ENCODE measurements around the gene ZDHHC16.
"Not testable (repeated sequence)": the region's sequence is repeated elsewhere in the genome, so short reads cannot be mapped to it uniquely, and the experiment has no call there.

Gene ZDHHC16

DNA sequence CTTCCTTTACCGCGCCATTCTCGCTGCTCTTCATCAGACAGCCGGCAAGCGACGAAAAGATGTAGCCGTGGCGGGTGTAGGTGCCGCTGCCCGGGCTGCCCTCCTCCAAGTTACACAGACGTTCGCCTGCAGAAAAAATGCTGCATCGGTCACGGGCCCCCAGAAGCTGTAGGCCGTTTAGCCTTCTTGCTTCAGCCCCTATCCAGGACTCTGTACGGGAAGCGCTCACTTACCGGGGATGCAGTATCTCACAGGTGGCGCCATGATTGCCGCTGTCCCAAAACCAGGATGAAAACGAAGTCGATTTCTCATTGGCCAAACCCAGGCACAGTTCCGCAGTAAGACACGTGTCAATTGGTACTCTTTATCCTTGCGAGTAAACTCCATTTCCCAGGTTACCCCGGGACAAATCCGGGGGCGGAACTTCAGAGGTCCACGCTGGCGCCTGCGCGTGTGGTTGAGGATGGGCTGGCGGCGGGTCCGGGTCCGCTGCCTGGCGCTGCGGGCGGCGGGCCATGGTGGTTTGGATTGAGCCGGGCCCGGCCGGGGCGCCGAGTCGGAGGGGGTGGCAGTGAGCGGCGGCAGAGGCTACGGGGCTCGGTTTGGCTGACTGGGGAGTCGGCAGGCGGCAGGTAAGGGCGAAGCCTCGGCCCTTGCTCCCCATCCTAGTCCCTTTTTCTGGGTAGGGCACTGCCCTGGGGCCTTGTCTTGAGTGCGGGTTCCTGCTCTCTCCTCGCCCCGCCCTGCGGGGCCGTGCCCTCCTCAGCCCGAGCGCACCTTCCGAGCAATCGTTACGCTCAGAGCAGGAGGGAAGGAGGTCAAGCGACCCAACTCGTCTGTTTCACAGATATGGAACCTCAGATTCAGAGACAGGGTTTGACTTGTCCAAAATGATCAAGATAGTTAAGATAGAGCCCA lies at the start of gene ZDHHC16, which contains the start of gene EXOSC1:
Gene ZDHHC16 (plus strand): TSS at position 454 of the 918 bp plus-strand sequence. CDS start 5,501 bp downstream, outside the sequence.
Gene EXOSC1 (minus strand): TSS at position 285 of the 918 bp plus-strand sequence. CDS start 21 bp downstream, at position 264.
- peak; percentile 91 to 94 for DNase-seq

DNA sequence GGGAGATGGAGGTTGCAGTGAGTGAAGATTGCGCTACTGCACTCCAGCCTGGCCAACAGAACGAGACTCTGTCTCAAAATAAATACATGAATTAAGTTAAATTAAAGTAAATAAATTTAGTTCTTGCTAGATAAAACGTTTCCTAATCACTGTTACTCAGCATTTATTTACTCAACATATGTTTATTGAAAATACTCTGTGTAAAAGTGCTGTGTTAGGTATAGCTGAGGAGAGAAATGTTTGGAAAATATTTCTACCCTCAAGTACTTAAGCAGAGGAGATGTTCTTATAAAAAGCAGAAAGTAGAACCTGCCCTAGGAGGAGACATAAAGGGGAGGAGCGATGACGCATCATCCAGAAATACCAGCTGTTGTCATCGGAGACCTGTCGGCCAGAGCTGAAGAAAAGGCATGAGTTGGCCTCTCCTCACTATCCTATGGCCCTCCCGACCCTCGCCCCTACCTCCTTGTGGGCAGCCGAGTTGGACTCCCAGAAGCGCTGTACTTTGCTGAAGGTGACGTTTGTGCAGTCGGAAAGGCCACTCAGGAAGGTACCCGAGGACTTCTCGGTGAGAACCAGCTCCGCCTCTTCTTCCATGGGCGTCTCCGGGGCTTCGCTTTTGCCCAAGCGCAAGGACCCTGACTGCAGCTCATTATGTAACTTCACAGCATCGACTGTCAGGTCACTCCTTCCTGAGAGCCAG lies 46.0 kb upstream of the ZDHHC16 start:
- peak; percentile 20 to 55 for DNase-seq

DNA sequence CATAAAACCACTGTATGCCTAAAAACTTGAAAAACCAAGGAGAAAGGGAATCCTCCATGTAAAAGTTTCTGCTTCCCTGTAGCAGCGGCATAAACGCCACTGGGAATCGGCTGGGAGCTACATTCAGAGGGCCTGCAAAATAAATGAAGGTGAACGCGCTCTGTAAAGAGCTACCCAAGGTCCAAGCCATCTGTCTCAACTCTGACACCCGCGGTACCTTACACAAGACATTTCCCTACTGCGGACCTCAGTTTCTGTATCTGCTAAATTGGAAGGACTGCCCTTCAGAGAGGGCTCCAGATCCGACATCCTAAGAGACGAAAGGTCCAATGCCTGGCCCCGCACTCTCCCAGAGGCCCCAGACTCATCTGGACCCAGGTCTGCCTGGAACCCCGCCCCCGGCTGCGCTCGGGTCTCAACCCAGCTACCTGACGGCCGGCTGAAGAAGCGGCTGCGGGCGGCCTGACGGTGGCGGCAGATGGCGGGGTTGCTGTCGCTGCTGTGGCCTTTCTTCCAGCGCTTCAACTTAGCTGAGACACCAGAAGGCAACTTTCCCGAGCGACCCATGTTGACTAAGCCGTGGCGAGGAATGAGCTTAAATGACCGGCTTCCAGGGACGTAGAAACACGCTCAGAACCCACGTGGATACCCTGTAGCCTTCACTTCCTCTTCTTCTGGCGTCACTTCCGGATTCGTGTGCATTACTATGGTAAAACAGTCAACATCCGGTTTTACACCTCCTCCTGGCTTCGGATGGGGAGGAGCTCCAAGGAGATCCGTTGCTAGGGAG lies 45.1 kb upstream of the ZDHHC16 start, which contains the start of gene RRP12:
Gene RRP12 (minus strand): TSS at position 676 of the 790 bp plus-strand sequence. CDS start 109 bp downstream, at position 567.
- peak; percentile 74 to 85 for DNase-seq

DNA sequence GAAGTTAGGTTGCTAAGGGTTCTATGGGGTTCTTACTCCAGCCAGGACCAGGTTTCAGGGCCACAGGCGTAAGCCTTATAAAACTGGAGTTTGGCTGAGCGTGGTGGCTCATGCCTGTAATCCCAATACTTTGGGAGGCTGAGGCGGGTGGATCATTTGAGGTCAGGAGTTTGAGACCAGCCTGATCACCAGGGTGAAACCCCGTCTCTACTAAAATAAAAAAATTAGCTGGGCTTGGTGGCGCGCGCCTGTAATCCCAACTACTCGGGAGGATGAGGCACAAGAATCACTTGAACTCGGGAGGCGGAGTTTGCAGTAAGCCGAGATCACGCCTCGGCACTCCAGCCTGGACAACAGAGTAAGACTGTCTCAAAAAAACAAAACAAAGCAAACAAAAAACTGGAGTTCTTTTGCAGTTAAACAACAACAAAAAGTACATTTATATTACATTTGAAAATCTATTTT lies 44.5 kb upstream of the ZDHHC16 start:
- DNase-seq = no peak

DNA sequence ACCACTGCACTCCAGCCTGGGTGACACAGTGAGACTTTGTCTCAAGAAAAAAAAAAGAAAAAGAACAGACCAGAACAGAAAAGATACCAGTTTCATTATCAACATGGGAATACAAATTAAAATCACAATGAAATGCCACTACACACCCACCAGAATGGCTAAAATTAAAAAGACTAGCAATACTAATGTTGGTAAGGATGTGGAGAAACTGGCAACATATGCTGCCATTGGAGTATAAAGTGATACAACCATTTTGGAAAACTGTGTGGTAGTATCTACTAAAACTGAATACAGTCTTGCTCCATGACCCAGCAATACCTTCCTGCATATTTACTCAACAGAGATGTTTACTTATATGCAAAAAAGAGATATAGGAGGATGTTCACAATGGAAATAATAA lies 41.9 kb upstream of the ZDHHC16 start:
- no peak for DNase-seq

DNA sequence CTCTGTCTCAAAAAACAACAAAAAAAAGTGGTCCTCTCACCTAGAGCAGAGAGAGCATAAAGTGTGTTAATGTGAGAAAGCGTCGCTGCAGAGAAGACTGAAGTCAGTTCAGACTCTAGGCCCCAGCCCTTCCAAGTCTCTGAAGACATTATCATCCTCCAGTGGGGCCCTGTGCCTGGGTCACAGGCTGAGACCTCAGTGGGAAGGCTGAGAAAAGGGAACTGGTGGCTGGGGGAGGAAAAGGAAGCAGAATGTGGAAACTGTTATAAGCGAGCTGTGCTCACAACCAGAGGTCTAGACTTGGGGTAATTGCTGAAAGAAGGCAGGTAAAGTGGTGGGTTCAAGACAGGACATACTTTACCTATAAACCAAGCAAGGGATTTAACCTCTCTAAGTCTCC lies 39.9 kb upstream of the ZDHHC16 start:
- no peak for DNase-seq

DNA sequence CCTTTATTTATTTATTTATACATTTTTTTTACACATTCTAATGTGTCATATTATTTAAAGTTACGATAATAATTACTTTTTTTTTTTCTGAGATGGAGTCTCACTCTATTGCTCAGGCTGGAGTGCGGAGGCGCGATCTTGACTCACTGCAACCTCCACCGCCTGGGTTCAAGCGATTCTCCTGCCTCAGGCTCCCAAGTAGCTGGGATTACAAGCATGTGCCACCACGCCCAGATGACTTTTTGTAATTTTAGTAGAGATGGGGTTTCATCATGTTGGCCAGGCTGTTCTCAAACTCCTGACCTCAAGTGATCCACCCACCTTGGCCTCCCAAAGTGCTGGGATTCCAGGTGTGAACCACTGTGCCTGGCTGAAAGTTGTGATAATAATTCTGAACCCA lies 39.5 kb upstream of the ZDHHC16 start:
- not testable (repeated sequence) for DNase-seq

DNA sequence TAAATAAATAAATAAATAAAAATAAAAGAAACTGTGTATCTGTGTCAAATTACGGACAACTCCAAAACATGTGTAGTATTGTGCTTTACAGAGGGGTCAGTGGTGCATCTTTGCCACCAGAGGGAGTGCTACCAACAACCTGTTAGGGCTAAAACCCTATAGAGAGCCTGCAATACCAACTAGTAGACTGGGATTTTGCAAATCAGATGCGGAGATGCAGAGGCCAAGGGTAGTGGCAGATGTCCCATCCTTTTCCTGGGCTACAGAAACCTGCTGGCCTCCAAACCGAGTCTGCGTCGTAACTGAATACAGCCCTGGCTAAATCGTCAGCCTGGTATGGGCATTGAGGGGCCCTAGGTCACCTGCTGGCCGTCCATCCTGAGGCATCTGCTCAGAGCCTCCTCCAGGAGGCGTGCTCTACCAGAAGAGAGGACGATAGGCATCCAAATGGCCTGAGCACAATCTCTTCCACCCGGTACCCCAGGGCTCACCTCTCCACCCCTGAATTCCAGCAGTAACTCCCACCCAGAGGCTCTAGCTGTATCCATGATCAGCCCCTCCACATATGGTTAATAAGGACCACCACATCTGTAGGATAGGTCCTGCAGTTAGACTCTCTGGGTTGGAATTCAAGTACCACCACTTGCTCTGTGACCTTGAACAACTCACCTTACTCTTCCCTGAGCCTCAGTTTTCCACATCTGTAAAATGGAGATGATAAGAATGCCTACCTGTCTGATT lies 38.6 kb upstream of the ZDHHC16 start:
- peak; percentile 71 to 76 for DNase-seq

DNA sequence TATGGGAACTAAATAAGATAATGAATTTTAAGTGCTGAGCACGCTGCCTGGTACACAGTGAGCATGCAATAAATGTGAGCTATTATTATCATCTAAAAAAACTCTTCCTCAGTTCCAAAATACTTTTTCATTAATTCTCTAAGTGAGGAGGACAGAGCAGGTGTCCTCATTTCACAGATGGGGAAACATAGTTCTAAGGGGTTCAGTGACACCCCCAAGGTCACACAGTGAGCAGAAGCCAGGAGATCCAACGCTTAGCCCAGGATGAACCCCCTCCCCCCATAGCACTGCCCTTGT lies 38.1 kb upstream of the ZDHHC16 start:
- DNase-seq = no peak

DNA sequence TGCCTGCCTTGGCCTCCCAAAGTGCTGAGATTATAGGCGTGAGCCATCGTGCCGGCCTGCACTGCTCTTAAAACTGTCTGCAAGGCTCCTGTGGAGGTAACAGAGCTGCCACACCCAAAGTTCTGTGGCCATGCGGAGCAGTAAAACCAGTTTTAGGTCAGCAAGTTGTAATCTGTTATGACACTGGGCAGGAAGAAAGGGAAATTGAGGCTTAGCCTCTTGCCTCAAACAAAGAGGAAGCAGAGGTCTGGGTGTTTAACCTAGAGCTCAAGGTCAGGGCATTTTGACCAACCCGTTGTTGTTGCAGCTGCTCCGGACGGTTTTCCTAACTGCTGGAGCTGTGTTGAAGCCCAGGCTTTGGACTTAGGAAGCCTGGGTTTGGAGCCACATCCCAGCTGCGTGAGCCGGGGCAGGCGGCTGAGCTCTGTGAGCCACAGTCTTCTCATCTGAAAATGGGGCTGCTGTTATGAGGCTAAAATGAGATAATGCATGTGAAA lies 37.4 kb upstream of the ZDHHC16 start:
- DNase-seq = no peak

DNA sequence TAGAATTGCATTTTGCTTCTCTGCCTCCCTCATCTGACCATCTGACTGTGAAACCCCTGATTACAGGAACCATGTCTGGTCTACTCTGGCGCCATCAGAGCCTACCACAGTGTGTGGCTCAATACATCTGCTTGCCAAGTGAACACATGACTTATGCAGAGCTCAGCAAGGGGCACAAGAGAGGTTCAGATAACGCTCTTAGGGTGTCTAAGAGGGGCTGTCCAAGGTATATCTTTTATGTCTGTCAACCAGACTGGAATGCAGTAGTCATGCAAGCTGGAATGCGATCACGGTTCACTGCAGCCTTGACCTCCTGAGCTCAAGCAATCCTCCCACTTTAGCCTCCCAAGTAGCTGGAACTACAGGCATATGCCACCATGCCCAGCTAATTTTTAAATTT lies 34.6 kb upstream of the ZDHHC16 start:
- no peak for DNase-seq

DNA sequence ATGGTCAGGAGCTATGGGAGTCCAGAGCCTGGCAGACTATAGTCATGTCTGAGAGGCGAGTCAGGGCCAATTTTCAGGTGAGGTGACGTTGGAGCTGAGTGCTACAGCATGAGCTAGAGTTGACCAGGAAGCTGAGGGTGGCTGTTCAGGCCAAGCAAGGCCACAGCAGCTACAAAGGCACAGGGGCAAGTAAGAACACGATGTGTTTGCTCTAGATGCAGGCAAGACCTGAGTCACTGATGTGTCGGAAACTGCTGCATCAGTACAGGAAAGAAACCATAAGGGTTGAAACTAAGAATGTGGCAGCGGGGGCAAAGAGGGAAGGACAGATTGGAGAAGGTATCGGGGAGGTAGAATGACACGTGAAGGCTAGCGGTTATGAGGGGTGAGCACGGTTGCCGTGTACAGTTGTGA lies 33.1 kb upstream of the ZDHHC16 start:
- DNase-seq = peak; percentile 72 to 79

DNA sequence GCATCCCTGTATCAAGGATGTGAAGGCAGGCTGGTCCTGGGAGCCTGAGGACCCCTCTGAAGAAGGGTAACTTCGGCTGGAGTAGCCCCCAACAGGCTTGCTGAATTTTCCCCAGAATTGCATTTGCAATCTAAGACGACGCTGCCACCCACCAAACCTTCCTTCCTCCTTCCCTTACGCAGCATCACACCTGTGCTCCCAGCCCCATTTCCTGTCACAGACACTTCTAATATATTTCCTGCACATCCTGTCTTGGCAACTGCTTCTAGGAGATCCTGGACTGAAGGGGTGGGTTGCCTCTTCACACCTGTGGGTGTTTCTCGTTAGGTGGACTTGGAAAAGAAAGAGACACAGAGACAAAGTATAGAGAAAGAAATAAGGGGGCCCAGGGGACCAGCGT lies 29.4 kb upstream of the ZDHHC16 start:
- DNase-seq = peak in 1 of 2 experiments; percentile 12

DNA sequence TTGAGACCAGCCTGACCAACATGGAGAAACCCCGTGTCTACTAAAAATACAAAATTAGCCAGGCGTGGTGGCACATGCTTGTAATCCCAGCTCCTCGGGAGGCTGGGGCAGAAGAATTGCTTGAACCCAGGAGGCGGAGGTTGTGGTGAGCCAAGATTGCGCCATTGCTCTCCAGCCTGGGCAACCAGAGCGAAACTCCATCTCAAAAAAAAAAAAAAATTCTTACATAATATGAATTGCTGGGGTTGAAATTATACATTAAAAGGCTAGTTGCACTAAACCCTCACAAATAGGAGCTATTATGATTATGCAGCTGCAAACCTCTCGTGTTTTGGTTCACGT lies 22.2 kb upstream of the ZDHHC16 start:
- DNase-seq = not testable (repeated sequence)

DNA sequence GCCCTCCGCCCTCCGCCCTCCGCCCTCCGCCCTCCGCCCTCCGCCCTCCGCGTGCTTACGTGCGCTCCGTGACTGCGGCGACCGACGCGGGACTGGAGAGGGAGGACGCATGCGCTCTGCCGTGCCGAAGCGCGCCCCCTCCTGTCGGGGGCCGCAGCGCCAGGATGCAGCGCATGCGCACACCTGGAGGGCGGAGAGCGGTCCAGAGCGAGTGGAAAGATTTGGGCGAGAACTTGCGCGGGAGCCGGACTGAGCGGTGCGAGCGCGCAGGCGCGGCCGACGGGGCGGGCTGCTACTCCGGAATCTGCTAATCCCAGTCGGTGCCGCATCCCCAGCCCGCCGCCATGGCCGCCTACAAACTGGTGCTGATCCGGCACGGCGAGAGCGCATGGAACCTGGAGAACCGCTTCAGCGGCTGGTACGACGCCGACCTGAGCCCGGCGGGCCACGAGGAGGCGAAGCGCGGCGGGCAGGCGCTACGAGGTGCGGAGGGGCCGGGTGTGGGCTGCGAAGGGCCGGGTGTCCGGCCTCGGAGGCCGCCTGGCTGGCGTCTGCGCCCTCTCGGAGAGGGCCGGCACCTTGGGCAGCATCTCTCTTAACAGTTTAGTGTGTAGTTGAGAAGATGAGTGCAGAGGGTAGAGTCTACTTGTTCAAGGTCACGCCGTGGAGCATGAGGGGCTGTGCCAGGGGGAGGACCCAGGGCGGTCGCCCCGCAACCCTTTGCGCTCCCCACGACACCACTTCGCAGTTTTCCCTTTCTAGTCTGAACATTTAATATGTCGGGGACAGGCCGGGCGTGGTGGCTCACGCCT lies 19.8 kb upstream of the ZDHHC16 start, which contains the start of gene PGAM1:
Gene PGAM1 (plus strand): TSS at position 228 of the 812 bp plus-strand sequence. CDS start 117 bp downstream, at position 345.
- peak; percentile 92 to 93 for DNase-seq

DNA sequence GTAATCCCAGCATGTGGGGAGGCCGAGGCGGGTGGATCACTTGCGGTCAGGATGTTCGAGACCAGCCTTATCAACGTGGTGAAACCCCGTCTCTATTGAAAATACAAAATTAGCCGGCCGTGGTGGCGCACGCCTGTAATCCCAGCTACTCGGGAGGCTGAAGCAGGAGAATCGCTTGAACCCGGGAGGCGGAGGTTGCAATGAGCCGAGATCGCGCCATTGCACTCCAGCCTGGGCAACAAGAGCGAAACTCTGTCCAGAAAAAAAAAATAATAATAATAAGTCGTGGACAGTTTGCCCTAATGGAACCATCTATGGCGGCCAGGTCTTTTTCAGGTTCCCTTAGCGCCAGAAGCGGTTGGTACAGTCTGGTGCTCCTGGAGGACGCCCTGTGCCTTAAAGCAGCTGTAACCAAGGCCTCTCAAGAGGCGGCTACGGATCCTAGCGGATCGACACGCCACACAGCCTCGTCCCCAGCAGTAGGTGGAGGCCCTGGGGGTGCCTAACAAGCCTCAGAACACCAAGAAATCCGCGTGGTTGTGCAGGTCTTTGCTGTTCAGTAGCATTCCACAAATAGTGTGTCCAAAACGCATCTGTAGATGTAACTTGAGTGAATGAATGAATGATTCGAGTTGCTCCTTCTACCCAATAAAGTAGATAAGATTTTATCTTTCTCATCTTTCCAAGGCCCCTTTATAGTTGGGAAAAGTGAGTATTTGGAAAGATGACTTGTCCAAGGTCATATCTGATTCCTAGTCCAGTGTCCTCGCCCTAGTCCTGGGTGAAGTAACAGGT lies 19.0 kb upstream of the ZDHHC16 start:
- peak in 1 of 2 experiments; percentile 46 for DNase-seq

DNA sequence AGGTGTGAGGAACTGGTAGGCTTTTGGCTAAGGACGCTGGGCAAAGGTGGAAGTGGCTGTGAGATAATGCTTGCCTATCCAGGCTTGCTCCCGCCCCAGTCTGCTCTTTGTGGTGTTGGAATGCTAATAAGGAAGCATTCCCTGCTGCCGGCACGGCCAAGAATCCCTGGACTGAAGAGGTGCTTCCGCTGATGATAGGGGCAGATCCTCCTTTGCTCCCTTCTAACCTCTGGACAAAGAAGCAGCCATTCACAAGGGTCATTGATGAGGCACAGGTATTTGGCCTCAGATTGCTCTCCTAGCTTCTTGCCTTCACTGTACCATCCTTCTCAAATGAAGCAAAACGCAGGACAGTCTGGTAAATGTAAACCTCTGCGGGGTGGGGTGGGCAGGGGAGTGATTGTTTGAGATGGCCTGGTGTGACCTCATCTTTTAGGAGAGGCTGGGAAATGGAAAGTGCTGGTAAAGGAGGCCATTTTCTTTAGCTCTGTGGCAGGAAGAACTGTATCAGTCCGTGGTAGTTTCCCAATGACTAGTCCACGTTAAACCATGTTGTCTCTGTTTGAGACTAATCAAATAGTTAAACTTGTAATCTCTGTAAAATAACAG lies 18.3 kb upstream of the ZDHHC16 start:
- peak; percentile 56 to 59 for DNase-seq

DNA sequence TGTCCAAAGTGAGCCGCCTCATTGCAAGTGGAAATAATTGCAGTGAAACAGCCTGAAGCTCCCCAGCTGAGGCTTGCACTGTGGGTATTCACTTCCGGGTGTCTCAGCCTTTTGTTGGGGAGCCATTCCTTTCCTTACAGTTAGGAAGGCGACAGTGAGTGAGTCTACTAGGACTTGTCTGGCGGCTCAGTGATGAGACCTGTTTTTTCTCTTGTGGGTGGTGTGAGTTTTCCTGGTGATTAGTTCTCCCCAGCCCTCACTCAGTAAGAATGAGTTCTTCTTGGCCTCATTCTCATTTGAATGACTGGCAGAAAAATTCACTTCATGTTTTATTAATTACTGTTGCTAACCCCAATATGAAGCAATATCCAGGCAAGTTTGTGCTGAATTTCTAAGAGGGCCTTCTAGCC lies 17.4 kb upstream of the ZDHHC16 start:
- peak; percentile 37 to 55 for DNase-seq

DNA sequence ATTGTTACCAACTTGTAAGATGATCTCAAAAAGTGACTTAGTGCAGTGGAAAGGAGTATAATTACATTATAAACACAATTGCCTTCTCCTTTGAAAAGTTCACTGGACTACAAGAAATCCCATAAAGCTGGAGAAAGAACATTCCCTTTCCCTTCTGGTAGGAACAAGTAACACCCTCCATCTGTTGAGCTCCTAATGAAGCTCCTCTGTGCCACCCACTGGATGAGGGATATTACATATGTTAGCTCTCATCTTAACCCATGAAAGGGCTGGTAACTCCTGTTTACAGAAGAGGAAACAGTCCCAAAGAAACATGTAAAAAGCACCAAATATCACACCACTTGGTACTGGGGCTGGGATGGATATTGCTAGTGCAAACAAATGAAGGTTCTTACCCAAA lies 11.9 kb upstream of the ZDHHC16 start:
- DNase-seq = no peak

DNA sequence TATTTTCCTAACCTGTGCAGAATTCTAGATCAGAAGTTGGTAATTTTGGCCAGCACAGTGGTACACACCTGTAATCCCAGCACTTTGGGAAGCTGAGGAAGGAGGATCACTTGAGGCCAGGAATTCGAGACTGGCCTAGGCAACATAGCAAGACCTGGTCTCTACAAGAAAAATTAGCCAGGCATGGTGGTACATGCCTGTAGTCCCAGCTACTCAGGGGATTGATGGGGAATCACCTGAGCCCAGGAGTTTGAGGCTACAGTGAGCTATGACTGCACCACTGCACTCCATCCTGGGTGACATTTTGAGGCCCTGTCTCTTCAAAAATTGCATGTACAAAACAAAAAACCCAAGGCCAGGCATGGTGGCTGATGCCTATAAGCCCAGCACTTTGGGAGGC lies 11.4 kb upstream of the ZDHHC16 start:
- DNase-seq = no peak
